ENCODE data around the gene ZDHHC5. TPM values are rescaled to one million over a fixed set of nuclear protein-coding genes. Genes with fewer than 3 reads are reported as not detected.
"Not testable (repeated sequence)": the region's sequence is repeated elsewhere in the genome, so short reads cannot be mapped to it uniquely, and the experiment has no call there.

The ZDHHC5 gene
- total RNA-seq, 2 donors from 2014 or later = 49.7 to 58.0 TPM

GRCh38 chr11:57653163-57653562 lies 14.8 kb upstream of the ZDHHC5 start:
- DNase-seq (ENCODE audit: low spot score) = no peak

GRCh38 chr11:57656885-57657193 lies 11.1 kb upstream of the ZDHHC5 start:
- intact Hi-C loops (cut with DNase I) = no loop called here
- no peak for DNase-seq (ENCODE audit: low spot score)

More at GRCh38 chr11:57653163-57653562, 14.8 kb upstream of the ZDHHC5 start:
- intact Hi-C loops (cut with DNase I) = no loop called here

- peak; percentile 100 for DNase-seq (ENCODE audit: low spot score)
- intact Hi-C loops (cut with DNase I) = no loop called here
These were observed 10.5 kb upstream of the ZDHHC5 start, which contains the start of gene CLP1 for GRCh38 chr11:57657194-57658022. TSS of gene CLP1 (plus strand) at chr11:57657762. CDS start at chr11:57659477, 1,715 bp downstream.

GRCh38 chr11:57658023-57658361 lies 9.9 kb upstream of the ZDHHC5 start:
- no peak for DNase-seq (ENCODE audit: low spot score)
- intact Hi-C loops (cut with DNase I) = no loop called here

GRCh38 chr11:57659669-57660068 lies 8.2 kb upstream of the ZDHHC5 start:
- DNase-seq (ENCODE audit: low spot score) = no peak
- intact Hi-C loops (cut with DNase I) = loop anchor here in 1 of 2 donors (10.0 kb wide), 1 partner anchor 335 kb away; the partner anchor contains the start of gene TNKS1BP1

- DNase-seq (ENCODE audit: low spot score) = no peak
- intact Hi-C loops (cut with DNase I) = loop anchor here in 1 of 2 donors (10.0 kb wide), 1 partner anchor 338 kb away; the partner anchor contains the start of gene TNKS1BP1
These were observed 5.0 kb upstream of the ZDHHC5 start for GRCh38 chr11:57662893-57663292.

- no peak for DNase-seq (ENCODE audit: low spot score)
- intact Hi-C loops (cut with DNase I) = loop anchor here in 1 of 2 donors (10.0 kb wide), 1 partner anchor 339 kb away; the partner anchor contains the start of gene TNKS1BP1
These were observed 3.9 kb upstream of the ZDHHC5 start for GRCh38 chr11:57663975-57664374.

GRCh38 chr11:57667117-57667735 lies 688 bp upstream of the ZDHHC5 start:
- intact Hi-C loops (cut with DNase I) = loop anchor here in 1 of 2 donors (10.0 kb wide), 1 partner anchor 342 kb away; the partner anchor contains the start of gene TNKS1BP1
- DNase-seq (ENCODE audit: low spot score) = peak; percentile 99

GRCh38 chr11:57668434-57668782 lies 494 bp downstream of the ZDHHC5 start:
- intact Hi-C loops (cut with DNase I) = loop anchor here in 1 of 2 donors (10.0 kb wide), 1 partner anchor 344 kb away; the partner anchor contains the start of gene TNKS1BP1
- no peak for DNase-seq (ENCODE audit: low spot score)

GRCh38 chr11:57674251-57674650 lies 6.3 kb downstream of the ZDHHC5 start:
- DNase-seq (ENCODE audit: low spot score) = no peak
- intact Hi-C loops (cut with DNase I) = no loop called here

GRCh38 chr11:57675176-57675941 lies 7.4 kb downstream of the ZDHHC5 start:
- intact Hi-C loops (cut with DNase I) = no loop called here
- DNase-seq (ENCODE audit: low spot score) = no peak

- DNase-seq (ENCODE audit: low spot score) = no peak
- intact Hi-C loops (cut with DNase I) = no loop called here
These were observed 11.5 kb downstream of the ZDHHC5 start for GRCh38 chr11:57679396-57679795.

GRCh38 chr11:57680552-57680874 lies 12.6 kb downstream of the ZDHHC5 start:
- intact Hi-C loops (cut with DNase I) = no loop called here
- no peak for DNase-seq (ENCODE audit: low spot score)

GRCh38 chr11:57681168-57681567 lies 13.3 kb downstream of the ZDHHC5 start:
- intact Hi-C loops (cut with DNase I) = no loop called here
- no peak for DNase-seq (ENCODE audit: low spot score)

- DNase-seq (ENCODE audit: low spot score); intact Hi-C loops (cut with DNase I): not testable (repeated sequence)
These were observed 22.6 kb downstream of the ZDHHC5 start for GRCh38 chr11:57690474-57690873.

- intact Hi-C loops (cut with DNase I) = no loop called here
- no peak for DNase-seq (ENCODE audit: low spot score)
These were observed 31.0 kb downstream of the ZDHHC5 start for GRCh38 chr11:57698843-57699365.

GRCh38 chr11:57699813-57700212 lies 31.9 kb downstream of the ZDHHC5 start:
- intact Hi-C loops (cut with DNase I) = no loop called here
- DNase-seq (ENCODE audit: low spot score) = no peak

GRCh38 chr11:57700425-57700824 lies 32.5 kb downstream of the ZDHHC5 start:
- intact Hi-C loops (cut with DNase I) = no loop called here

GRCh38 chr11:57703341-57703740 lies 35.4 kb downstream of the ZDHHC5 start:
- no peak for DNase-seq (ENCODE audit: low spot score)
- intact Hi-C loops (cut with DNase I) = no loop called here

More at GRCh38 chr11:57700425-57700824, 32.5 kb downstream of the ZDHHC5 start:
- no peak for DNase-seq (ENCODE audit: low spot score)

- intact Hi-C loops (cut with DNase I) = no loop called here
- no peak for DNase-seq (ENCODE audit: low spot score)
These were observed 37.0 kb downstream of the ZDHHC5 start for GRCh38 chr11:57704932-57705331.
